BJ (cell line): ENCODE data around the gene SULT1E1. TPM values are rescaled to one million over a fixed set of nuclear protein-coding genes. Genes with fewer than 3 reads are reported as not detected.
"Not testable (repeated sequence)": the region's sequence is repeated elsewhere in the genome, so short reads cannot be mapped to it uniquely, and the experiment has no call there.

ENCODE experiments used
- CTCF ChIA-PET: fragments of 350-600 bp; formaldehyde crosslinking; extraction: SDS; loops from one replicate; lab custom pipeline; 2021; ENCODE audit warnings: antibody characterized with exemption, inconsistent platforms; lab: Yijun Ruan, JAX
- POLR2A ChIA-PET: fragments of 300-600 bp; sonication (Branson Sonifier 250); formaldehyde crosslinking; extraction: SDS; loops from one replicate; lab custom pipeline; 2021; ENCODE audit warnings: antibody characterized with exemption; lab: Charles Lee
- DNase-seq: peaks from one replicate; pipeline ENCODE4 v3.0.0-alpha.2; 2011; ENCODE audit warnings: low read depth
- H3K27me3 ChIP-seq: 2 replicates; pipeline ENCODE4 v1.6.0; 2011; ENCODE audit warnings: low read length; ENCODE audit not compliant: control insufficient read depth, insufficient read depth
- H3K36me3 ChIP-seq: 2 replicates; pipeline ENCODE4 v1.5.1; 2011; ENCODE audit warnings: low read length; ENCODE audit not compliant: control insufficient read depth, insufficient read depth
- H3K4me3 ChIP-seq: 2 replicates; pipeline ENCODE4 v1.5.1; 2011; ENCODE audit warnings: low read depth, mild to moderate bottlenecking, control low read depth, low read length
- CTCF ChIP-seq: IDR thresholded peaks from 2 replicates; pipeline ENCODE4 v1.5.1; 2011; ENCODE audit warnings: low read depth, mild to moderate bottlenecking, control low read depth, inconsistent platforms, low read length, moderate library complexity; ENCODE audit not compliant: insufficient read depth
- polyA plus RNA-seq: library from polyadenylated mRNA; depleted of rRNA; stranded (reverse); fragments of >200 nt; gene quantifications from 2 replicates; pipeline ENCODE4 v1.2.3, GENCODE V29; 2011

Gene SULT1E1
- polyA plus RNA-seq, 1 experiment: not detected

DNA sequence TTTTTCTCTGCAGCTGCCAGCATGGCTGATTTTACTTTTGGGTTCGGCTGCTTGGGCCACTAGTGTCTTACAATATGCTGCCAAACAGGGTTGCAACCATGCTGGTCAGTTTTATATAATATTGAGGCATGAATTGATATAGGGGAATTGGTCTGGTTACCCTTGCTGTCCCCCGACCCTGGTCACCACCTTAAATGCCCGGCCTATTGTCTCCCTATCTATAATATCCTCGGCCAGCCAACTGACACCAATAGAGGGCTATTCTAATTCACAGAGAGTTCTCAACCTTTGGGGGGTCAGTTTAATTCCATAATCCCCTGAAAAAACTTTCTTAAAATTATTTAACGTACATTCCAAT, 28.7 kb downstream of the SULT1E1 start:
- ChIA-PET CTCF (no interaction called here), POLR2A (no interaction called here)
- H3K36me3 ChIP-seq: no peaks in the 10 kb centered on the region
- H3K27me3 ChIP-seq: no peaks in the 10 kb centered on the region
- TF ChIP-seq CTCF: no peak
- H3K4me3 ChIP-seq: no peak overlapping the region
- DNase-seq: no peak

DNA sequence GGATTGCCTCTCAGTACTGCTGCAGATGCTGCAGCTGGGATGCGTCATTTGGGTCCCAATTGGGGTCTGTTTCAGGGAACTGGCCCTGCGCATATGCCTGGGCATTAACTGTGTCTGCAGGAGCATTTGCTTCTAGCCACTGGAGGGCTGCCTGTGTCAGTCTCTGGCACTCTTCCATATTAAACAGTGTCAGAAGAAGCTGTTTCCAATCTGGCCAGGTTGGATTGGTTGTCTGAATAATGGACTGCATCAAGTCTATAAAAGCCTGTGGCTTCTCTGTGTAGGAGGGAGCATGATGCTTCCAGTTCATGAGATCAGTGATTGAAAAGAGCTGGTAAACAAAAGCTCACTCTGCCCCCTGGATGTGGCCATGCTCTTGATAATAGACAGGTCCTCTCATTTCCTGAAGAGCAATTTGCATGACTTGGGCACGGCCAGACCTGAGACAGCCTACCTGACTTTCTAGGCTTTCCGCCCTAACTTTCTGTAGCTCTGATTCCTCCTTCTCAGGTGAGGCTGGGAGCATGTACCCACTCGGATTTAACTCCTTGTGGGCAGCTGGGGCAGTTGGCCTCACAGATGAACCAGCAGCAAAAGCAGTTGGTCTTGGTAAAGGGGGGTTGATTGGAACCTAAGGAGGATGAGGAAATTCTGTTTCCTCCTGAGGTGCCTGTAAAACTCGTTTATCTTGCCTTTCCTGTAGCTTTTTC, 29.2 kb downstream of the SULT1E1 start:
- ChIA-PET CTCF (no interaction called here), POLR2A (no interaction called here)
- no peak for TF ChIP-seq CTCF
- Histone ChIP-seq H3K27me3 (no peaks in the 10 kb centered on the region), H3K36me3 (no peaks in the 10 kb centered on the region), H3K4me3 (no peak overlapping the region)
- DNase-seq: no peak

DNA sequence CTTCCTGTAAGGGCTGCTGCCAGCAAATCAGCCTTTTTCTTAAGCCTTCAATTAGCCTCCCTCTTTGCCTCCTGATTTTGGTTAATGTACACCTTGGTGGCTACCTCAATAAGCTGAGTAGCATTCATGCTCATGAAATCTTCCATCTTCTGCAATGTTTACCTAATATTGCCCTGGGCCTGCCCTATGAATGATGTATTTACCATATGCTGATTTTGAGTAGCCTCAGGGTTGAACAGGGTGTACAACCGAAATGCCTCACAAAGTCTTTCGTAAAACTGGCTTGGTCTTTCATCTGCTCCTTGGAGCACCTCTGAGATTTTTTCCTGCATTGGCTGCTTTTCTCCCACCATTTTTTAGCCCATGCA, 29.8 kb downstream of the SULT1E1 start:
- POLR2A ChIA-PET: no interaction called here
- DNase-seq: no peak
- TF ChIP-seq CTCF: no peak
- CTCF ChIA-PET: no interaction called here
- Histone ChIP-seq H3K4me3 (no peak overlapping the region), H3K36me3 (no peaks in the 10 kb centered on the region), H3K27me3 (no peaks in the 10 kb centered on the region)

DNA sequence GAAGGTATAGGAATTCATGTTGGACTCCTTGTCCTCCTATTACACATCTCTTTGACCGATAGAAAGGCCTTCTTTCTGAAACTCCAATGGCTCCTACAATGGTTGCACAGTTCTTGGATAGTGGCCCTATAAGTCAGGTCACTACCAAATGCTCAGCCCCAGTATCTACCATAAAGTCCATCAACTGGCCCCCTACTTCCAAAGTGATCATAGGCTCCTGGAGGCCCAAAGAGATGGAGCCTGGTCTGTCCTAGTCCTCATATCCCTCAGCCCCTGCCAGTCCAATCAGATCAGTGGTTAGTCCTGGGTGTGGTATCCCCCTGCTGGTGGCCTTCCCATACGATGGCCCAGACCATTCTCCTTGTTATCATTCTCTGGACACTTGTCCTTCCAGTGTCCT, 30.3 kb downstream of the SULT1E1 start:
- H3K27me3 ChIP-seq: no peaks in the 10 kb centered on the region
- H3K36me3 ChIP-seq: no peaks in the 10 kb centered on the region
- DNase-seq: no peak
- ChIA-PET POLR2A (no interaction called here), CTCF (no interaction called here)
- no peak for TF ChIP-seq CTCF
- no peak overlapping the region for H3K4me3 ChIP-seq

DNA sequence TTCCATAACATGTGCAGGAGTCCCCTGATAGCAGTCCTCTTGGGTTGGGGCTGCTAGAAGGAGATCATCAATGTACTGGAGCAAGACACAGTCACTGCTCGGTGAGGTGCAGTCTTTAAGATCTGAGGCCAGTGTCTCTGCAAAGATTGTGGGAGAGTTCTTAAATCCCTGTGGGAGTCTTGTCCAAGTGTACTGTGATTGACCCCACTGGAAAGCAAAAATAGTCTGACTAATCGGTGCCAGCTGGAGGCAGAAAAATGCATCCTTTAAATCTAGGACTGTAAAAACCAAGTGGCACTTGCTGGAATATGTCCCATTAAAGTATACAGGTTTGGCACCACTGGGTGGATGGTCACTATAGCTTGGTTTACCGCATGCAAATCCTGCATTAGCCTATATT, 31.1 kb downstream of the SULT1E1 start:
- Histone ChIP-seq H3K4me3 (no peak overlapping the region), H3K36me3 (no peaks in the 10 kb centered on the region), H3K27me3 (no peaks in the 10 kb centered on the region)
- ChIA-PET POLR2A (no interaction called here), CTCF (no interaction called here)
- TF ChIP-seq CTCF: no peak
- no peak for DNase-seq

DNA sequence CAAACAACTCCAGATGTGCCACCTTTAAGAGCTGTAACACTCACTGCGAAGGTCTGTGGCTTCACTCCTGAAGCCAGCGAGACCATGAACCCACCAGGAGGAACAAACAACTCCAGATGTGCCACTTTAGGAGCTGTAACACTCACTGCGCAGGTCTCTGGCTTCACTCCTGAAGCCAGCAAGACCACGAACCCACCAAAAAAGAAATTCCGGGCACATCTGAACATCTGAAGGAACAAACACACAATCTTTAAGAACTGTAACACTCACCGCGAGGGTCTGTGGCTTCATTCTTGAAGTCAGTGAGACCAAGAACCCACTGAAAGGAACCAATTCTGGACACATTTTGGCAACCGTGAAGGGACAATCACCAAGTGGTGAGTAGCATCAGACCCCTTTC, 34.9 kb downstream of the SULT1E1 start:
- H3K4me3 ChIP-seq, H3K36me3 ChIP-seq, H3K27me3 ChIP-seq, POLR2A ChIA-PET, DNase-seq: not testable (repeated sequence)
- CTCF ChIA-PET: interaction anchor here (0.7 kb wide), 1 partner anchor 11 kb away, joined by 3 read pairs; no protein-coding TSS in a partner anchor
